Stromal cell of bone marrow (primary cell): Measurements from ENCODE around the gene C2orf76.
"Not testable (repeated sequence)": the region's sequence is repeated elsewhere in the genome, so short reads cannot be mapped to it uniquely, and the experiment has no call there.

Source experiments
- DNase-seq: peaks from one replicate; pipeline ENCODE4 v3.0.0-alpha.2; 2012; ENCODE audit warnings: low read depth

The C2orf76 gene

DNA sequence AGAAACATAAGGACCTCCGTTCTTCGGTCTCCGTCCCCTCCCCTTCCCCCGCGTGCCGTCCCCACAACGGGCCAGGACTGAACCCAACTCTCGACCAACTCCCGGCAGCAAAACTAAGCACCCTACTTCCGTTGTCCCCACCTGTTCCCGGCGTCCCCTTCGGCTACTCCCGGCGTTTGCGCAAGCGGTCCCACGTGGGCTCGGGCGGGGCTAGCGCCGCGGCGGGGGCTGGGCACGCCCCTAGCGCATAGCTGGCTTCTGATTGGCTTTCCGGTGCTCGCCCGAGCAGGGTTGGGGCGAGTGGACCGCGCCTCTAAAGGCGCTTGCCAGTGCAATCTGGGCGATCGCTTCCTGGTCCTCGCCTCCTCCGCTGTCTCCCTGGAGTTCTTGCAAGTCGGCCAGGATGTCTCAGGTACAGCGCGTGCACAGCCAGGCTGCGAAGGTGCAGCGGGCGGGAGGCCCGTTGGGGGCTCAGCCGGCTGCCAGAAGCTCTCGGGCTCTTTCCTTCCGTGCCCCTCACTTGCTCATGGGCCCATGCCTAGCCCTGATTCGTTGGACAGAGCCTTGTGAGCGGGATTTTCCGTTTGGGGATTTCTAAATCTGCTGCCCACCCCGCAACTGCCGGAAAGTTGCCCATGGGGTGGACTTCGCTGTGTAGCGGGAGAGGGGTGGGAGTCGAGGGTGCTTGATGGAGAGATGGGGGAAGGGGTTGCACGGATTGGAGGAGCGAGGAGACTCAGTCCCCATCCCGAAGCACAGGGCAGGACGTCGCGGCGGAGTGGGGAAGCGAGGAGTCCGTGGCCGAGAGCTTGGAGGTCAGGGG, at the start of gene C2orf76, which contains the start of gene DBI:
TSS of gene C2orf76 (minus strand) at position 186 of the 823 bp plus-strand sequence. CDS start 26,875 bp downstream, outside the sequence.
TSS of gene DBI (plus strand) at position 329 of the 823 bp plus-strand sequence. CDS start at position 404, 75 bp downstream.
- peak; percentile 88 for DNase-seq

DNA sequence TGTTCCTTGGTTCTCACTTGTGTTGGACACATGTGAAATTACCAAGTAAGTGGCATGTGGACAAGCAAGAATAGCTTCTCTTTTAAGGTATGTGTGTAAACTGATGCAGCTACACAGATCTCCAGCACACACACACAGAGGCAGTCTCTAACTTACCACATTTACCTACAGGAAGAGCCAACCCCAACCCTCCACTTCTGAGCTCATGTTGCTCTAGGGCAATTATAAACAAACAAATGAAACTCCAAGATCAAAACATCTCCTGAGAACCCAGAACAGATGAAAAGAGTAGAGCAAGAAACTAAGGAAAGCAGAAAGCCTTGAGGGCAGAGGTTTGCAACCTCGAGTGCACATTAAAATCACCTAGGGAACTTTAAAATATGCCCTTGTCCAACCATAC, 49.0 kb upstream of the C2orf76 start:
- DNase-seq: no peak

DNA sequence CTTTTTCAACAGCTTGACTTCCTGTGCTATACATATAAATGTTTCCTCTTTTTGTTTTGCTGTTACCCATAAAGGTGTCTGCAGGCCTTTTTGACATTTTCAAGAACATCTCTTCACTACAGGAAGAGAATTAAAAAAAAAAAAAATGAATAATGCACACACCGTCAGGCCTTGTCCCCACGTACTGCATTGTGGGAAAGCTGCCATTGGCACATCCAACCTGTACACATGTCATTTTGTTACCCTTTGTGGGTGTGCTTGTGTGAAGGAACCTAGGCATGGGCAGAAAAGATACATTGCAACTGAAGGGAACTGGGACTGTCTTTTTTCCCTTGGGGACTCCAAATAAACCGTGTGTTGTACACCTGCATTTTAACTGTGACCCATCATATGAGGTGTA, 48.3 kb upstream of the C2orf76 start:
- DNase-seq: no peak

DNA sequence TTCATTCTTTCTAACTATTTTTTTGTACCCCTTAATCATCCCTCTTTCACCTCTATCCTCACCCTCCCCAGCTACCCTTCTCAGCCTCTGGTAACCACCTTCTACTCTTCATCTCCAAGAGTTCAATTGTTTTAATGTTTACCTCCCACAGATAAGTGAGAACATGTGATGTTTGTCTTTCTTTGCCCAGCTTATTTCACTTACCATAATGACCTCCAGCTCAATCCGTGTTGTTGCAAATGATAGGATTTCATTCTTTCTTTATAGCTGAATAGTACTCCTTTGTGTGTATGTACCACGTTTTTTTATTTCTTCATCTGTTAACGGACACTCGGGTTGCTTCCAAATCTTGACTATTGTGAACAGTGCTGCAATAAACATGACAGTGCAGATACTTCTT, 42.9 kb upstream of the C2orf76 start:
- DNase-seq: no peak

DNA sequence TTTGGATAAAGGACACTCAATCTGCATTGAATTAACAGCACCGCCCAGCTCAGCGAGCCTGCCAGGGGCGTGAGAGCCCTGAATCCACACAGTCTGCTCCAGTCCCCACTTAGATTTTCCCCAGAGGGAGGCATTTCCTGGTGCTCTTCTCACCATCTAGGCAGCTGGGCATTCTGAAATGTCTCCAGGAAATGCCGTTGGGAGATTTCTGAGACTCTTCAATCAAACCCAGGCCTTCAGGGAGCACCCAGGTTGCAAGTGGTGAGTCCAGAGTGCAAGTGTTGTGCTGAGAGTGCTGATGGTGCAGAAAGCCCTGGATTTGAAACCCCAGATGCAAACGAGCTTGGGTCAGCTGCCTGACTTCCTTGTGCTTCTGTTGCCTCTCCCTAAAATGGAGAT, 41.6 kb upstream of the C2orf76 start:
- no peak for DNase-seq

DNA sequence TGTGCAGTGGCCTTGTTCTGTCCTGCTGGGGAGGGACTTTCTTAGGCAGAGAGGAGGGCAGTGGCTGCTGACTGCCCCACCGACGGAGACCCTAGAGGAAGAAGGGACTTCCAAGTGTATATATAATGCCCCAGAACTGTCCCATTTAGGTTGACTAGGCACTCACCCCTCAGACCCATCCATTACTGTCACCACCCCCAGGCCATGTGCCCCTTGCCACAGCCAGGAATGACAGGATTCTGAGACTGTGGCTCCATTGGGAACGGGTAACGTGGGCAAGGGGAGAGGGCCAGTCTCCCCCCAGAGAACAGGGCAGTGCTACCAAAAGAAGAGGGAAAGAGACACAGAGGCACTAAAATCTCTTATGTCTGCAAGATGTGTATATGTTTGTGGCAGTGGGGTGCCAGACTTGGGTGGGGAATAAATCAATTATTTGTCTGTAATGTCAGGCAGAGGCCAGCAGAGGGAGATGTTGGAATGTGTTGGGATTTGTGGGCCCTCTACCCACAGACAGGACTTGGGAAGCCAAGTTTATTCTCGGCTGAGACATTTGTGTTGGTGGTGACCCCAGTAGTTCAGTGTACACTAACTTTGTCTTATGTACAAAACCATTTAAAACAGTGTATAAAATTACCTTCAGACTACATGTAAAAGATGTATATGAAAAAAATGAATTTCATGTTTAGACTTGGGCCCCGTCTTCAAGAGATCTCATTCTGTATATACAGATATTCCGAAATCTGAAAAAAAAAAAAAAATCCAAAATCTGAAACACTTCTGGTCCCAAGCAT, 41.0 kb upstream of the C2orf76 start:
- peak; percentile 28 for DNase-seq

DNA sequence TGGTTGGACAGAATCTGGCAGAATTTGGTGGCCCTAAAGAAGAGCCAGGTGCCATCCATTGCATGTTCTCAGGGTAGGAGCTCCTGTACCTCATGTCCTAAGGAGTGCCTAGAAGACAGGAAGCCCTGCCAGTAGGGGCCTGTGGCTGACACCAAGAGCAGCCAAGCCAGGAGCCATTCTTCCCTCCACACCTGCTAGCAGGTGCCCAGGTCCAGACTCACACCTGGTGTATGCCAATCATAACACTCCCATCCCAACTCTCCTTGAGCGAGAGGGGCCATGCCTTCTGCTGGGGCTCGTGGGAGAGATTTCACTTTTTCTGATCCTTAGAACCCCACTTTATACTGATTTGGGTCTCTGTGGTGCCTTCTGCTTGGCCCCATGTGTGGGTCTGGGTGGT, 38.5 kb upstream of the C2orf76 start:
- DNase-seq: no peak

DNA sequence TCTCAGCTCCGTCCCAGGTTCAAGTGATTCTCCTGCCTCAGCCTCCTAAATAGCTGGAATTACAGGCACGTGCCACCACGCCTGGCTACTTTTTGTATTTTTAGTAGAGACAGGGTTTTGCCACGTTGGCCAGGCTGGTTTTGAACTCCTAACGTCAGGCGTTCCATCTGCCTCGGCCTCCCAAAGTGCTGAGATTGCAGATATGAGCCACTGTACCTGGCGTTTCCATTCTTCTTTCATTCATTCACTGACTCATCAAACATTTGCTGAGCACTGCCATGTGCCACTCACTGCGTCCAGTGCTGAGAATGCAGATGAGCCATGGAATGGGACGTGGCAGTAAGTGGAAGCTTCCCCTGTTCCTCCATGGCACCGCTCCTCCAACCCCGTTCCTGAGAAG, 37.0 kb upstream of the C2orf76 start:
- not testable (repeated sequence) for DNase-seq

DNA sequence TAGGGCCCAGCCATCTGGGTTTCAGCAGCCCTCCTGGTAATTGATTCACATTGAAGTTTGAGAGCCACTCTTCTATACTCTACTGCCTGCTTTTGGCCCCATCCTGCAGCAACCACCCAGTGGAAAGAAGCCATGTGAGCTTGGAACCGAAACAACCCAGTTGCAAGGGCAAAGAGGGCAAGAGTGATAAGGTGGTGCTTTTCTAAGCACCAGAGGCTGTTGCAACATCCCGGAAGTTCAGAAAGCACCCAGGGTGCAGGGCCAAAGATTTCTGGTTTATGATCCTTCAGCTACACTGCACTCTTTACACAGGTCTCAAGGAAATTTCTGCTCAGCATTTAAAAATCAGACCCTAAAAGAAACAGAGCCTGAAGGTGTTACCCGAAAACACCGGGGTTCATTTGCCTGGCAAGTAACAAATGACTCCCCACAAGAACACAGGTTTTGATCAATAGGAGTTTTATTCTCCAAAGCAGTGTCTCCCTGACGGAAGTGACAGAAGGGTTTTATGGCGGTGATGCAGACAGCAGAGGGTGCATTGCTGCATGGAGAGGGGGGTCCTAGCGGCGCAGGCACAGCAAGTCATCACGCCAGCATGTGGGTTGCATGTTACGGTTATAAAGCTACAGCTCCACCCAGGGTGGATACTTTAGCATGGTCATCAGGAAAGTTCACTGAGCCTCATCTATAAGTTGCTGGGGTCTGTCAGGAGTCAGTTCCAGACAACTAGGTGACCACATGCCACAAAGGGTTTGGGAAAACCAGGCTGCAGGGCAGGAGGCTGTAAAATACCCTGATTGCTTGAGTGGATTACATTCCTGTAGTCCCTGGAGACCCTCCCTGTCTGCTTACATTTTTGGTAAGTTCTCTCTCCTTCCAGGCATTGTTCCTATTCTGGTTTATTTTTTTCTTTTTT, 36.3 kb upstream of the C2orf76 start:
- DNase-seq: no peak

DNA sequence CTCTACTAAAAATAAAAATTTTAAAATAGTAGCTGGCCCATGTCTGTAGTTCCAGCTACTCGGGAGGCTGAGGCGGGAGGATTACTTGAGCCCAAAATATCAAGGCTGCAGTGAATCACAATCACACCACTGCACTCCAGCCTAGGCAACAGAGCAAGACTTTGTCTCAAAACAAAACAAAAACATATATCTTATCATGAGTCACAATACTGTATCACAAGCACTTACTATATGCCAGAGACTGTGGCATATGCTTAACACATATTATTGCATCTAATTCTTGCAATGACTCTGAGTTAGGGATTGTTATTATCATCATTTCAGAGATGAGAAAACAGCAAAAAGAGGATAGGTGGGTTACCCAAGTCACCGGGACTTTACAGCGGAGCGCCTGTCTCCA, 35.5 kb upstream of the C2orf76 start:
- no peak for DNase-seq

DNA sequence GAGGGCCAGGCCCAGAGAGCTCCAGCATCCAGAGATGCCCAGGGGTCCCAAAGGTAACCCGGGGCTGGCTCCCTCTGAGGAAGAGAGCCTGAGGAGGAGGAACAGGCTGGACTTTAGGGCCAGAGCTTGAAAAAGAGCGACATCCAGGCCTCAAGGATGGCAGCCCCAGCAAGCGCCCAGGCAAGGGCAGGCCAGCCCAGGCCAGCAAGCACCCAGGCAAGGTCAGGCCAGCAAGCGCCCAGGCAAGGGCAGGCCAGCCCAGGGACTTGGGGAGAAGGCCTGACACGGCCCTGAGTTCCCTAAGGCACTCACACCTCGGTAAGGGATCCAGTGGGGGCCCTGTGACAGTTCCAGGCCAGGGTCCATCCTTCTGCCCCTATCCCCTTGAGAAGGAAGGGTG, 30.6 kb upstream of the C2orf76 start:
- no peak for DNase-seq

DNA sequence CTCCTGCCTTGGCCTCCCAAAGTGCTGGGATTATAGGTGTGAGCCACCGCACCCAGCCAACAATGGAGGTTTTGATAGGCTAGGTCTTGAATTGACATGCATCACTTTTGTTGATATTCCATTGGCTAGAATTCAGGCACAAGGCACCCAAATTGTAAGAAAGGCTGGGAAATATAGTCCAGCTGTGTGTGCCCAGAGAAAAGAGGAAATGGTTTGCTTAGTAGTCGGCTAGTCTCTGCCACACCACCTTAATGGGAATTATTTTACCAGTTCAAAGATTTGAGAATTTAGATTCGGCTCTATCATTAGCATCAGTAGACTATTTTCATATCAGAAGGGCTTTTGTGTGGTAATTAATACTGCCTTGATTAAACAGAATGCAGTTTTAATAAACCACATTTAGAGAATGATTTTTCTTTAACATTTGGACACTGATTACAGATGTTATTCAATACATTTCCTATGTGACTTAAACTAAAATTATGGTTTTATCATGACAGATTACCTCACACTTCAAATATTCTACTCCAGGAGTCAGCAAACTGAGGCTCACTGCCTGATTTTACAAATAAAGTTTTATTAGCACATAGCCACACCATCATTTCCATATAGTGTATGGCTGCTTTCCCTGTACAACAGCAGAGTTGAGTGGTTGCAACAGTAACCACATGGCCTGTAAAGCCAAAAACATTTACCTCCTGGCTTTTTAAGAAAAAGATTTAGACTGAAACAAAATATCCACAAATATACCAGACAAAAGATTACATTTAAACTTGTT, 27.5 kb upstream of the C2orf76 start:
- no peak for DNase-seq

DNA sequence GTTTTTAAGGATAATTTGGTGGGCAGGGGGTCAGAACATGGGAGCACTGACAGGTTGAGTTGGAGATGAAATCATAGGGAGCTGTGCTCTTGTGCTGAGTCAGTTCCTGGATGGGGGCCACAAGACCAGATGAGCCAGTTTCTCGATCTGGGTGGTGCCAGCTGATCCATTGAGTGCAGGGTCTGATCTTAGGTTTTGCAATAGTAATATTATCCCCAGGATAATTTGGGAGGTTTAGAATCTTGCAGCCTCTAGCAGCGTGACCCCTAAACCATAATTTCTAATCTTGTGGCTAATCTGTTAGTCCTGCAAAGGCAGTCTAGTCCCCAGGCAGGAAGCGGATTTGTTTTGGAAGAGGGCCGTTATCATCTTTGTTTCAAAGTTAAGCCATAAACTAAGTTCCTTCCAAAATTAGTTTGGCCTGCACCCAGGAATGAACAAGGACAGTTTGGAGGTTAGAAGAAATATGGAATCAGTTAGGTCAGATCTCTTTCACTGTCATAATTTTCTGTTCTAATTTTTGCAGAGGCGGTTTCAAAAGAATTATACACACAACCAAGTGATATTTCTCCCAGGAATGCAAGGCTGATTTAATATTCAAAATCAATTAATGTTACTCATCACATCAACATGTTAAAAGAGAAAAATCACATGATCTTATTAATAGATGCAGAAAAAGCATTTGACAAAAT, 23.1 kb upstream of the C2orf76 start:
- peak; percentile 74 for DNase-seq

DNA sequence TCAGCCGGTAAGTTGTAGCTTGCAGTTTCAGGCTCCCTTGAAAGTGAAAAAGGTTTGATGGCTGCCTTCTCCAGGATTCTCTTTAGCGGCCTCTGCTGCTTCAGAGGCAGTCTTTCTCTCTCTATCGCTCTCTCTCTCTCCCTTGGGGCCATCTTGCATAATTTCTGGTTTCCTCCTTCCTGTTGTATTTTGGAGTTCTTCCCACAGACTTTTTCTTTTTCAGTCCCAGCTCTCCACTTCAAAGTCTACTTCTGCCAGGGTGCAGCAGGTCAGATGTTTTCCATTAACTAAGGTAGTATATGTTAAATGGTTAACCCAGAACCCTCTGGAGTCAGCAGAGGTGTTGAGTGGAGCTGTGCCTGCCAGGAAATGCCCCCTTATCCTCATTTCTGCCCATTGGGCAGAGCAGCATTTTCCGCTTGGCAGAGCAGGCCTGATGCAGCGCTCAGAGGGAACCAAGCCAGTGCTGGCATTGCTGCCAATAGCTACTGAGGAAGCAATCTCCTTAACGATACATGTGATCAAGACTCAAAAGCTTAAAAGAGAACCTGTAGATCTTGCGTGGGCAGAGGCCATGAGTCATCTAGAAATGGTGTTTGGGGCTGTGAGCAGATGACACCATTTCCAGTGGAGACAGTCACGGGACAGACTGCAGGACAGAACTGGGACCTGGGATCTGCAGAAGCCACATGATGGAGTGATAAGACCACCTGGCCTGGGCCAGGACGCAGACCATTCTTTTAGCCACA, 20.9 kb upstream of the C2orf76 start:
- peak; percentile 93 for DNase-seq

DNA sequence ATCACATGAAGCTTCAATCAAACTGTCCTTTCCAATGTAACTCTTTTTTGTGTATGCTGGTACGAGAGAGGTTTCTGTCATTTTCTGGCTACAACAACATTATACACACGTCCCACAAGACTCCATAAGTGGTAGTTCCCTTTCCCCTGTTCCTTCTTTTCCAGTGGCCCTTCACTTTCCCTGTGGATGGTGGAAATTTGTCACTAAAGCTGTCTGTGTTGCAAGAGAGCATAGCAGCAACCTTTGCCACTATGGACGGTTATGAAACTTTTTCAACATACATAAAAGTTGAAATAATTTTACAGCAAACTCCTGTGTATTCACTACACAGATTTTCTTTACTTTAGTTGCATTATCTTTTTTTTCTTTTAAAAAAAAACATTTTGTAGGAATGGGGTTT, 18.8 kb upstream of the C2orf76 start:
- no peak for DNase-seq

DNA sequence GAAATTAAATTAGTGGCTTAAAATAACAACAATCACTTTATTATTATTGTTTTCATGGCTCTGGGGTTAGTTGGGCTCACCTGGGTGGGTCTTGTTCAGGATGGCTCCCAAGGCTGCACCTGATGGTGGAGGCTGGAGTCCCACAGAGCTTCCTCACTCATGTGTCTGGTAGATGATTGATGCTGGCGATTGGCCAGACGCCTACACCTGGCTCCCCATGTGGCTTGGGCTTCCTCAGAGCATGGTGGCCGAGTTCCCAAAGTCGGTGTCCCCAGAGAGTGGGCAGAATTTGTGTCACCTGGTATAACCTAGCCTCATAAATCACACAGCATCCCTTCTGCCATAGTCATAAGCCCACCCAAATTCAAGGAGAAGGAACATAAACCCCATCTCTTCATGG, 18.3 kb upstream of the C2orf76 start:
- no peak for DNase-seq

DNA sequence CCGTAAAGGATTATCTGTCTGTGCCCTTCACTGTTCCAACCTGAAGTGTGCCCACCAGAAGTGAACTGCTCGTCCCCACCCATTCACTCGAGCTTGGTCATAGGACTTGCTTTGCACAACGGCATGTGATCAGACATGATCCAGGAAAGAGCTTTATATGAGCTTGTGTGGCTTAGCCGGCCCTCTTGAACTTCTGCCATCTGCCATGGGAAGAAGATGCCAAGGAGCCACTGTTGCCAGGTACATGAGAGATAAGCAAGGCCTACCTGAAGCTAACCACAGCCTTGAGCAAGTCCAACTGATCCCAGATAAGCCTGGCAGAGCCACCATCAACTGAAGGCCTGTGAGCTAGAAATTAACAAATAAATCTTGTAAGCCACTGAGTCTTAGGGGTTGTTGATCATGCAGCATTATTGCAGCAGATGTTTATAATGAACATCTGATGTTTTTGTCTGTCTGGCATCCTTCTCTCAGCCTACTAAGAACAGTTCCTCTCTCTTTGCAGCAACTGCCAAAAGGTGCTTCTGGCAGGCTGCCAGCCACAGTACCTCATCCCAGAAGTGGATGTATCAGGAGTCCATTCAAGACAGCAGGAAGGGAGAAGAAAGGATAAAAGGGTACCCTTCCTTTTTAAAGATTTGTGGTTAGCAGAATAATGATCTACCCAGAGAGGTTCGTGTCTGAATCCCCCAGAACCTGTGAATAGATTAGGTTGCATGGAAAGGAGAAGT, 16.9 kb upstream of the C2orf76 start:
- no peak for DNase-seq

DNA sequence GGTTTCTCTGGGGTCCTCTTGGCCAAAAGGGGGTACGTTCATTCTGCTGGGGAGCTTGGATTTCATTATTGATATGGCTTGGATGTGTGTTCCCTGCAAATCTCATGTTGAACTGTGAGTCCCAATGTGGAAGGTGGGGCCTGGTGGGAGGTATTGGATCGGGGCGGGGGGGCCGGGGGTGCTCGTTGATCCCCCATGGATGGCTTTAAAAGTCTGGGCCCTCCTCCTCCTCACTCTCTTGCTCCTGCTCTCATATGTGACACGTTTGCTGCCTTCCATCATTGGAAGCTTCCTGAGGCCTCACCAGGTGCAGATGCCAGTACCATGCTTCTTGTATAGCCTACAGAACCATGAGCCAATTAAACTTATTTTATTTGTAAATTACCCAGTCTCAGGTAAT, 11.9 kb upstream of the C2orf76 start:
- no peak for DNase-seq

DNA sequence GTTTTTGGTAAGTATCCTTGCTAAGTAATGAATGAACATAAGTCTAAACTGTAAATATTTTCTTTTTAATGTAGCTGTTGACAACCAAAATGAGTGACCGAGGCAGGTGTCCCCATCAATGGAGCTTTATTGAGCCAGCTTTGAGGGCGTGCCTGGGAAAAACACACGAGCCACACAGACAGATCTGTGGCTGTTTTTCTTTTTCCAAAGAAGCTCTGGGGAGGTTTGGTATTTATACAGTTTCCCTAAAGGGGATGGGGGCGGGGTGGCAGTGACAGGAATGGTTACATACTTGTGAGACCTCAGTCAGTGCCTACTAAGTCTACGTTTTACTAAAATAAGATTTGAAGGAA, 11.3 kb upstream of the C2orf76 start:
- no peak for DNase-seq
